Smooth muscle cell of the pulmonary artery (primary cell): ENCODE data around the gene PTRH1. TPM values are rescaled to one million over a fixed set of nuclear protein-coding genes. Genes with fewer than 3 reads are reported as not detected.

Source experiments
- total RNA-seq: library from RNA; depleted of rRNA; stranded (reverse); fragments of >200 nt; gene quantifications from 2 replicates; pipeline ENCODE4 v1.2.3, GENCODE V29; 2014

Gene PTRH1
- 10.7 and 17.3 TPM in 2 replicates for total RNA-seq

GRCh38 chr9:127715470-127716337 is at the start of gene PTRH1, which contains the start of gene TTC16:
TSS of gene PTRH1 (minus strand) at chr9:127715663. CDS start at chr9:127715639, 24 bp downstream.
TSS of gene TTC16 (plus strand) at chr9:127716079. CDS start at chr9:127716146, 67 bp downstream.

GRCh38 chr9:127734747-127735529 is 19.5 kb upstream of the PTRH1 start, which contains the start of gene TOR2A:
TSS of gene TOR2A (minus strand) at chr9:127735294. CDS start at chr9:127735270, 24 bp downstream.

GRCh38 chr9:127706836-127707241 is 8.6 kb downstream of the PTRH1 start, which contains the start of gene CFAP157:
TSS of gene CFAP157 (plus strand) at chr9:127706988. CDS start at chr9:127707032, 44 bp downstream.

Other genes starting within 250 kb of the PTRH1 start
- 43.6 and 46.2 TPM in 2 replicates for gene STXBP1, start 103.4 kb downstream of the PTRH1 start, total RNA-seq
- not detected in 2 replicates for gene CFAP157, start 8.7 kb downstream of the PTRH1 start, total RNA-seq
- gene TTC16, start 416 bp upstream of the PTRH1 start, total RNA-seq: 0.07 TPM in 1 of 2 replicates, not detected in the other
- gene TOR2A, start 19.6 kb upstream of the PTRH1 start, total RNA-seq: 3.5 and 3.8 TPM in 2 replicates
- gene SH2D3C, start 63.0 kb upstream of the PTRH1 start, total RNA-seq: 0.10 and 2.2 TPM in 2 replicates
- gene CDK9, start 70.4 kb upstream of the PTRH1 start, total RNA-seq: 43.9 and 45.2 TPM in 2 replicates
- 59.7 and 99.0 TPM in 2 replicates for gene FPGS, start 87.2 kb upstream of the PTRH1 start, total RNA-seq
- gene ENG, start 139.0 kb upstream of the PTRH1 start, total RNA-seq: 95.5 and 100 TPM in 2 replicates
- gene AK1, start 162.0 kb upstream of the PTRH1 start, total RNA-seq: 54.9 and 66.2 TPM in 2 replicates
- gene ST6GALNAC6, start 183.9 kb upstream of the PTRH1 start, total RNA-seq: 45.6 and 55.6 TPM in 2 replicates
- 38.9 and 43.3 TPM in 2 replicates for gene ST6GALNAC4, start 201.4 kb upstream of the PTRH1 start, total RNA-seq
- 1.4 and 3.4 TPM in 2 replicates for gene PIP5KL1, start 215.1 kb upstream of the PTRH1 start, total RNA-seq
- gene DPM2, start 222.2 kb upstream of the PTRH1 start, total RNA-seq: 11.1 and 12.9 TPM in 2 replicates